ENCODE results near the gene C4orf50.

The C4orf50 gene

DNA sequence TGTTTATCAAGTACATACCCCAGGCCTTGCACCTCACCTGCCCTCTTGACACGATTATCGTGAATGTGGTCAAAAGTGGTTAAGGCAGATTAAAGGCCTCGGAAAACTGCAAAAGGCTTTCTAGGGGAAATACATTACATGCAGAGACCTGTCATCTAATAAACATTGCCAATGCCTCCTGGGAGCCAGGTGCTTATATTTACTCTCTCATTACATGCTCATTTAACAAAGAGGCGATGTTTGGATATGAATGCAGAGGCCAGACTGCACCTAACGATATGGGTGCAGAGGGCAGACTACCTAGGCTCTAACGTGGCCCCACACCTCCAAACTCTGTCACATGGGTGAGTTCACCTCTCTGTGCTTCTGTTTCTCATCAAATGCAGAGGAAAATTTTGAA lies 139.9 kb downstream of the C4orf50 start:
- no peak for DNase-seq (ENCODE audit: low read depth in 1 of 2, low spot score in 1 of 2)
- Histone ChIP-seq H3K27ac (replicated peaks) (no peak overlapping the region), H3K4me3 (replicated peaks; ENCODE audit: insufficient read depth, low read length) (no peak overlapping the region), H3K27me3 (ENCODE audit: insufficient read depth, poor library complexity, severe bottlenecking) (no peaks in the 10 kb centered on the region)
- TF ChIP-seq, protein P1, sequence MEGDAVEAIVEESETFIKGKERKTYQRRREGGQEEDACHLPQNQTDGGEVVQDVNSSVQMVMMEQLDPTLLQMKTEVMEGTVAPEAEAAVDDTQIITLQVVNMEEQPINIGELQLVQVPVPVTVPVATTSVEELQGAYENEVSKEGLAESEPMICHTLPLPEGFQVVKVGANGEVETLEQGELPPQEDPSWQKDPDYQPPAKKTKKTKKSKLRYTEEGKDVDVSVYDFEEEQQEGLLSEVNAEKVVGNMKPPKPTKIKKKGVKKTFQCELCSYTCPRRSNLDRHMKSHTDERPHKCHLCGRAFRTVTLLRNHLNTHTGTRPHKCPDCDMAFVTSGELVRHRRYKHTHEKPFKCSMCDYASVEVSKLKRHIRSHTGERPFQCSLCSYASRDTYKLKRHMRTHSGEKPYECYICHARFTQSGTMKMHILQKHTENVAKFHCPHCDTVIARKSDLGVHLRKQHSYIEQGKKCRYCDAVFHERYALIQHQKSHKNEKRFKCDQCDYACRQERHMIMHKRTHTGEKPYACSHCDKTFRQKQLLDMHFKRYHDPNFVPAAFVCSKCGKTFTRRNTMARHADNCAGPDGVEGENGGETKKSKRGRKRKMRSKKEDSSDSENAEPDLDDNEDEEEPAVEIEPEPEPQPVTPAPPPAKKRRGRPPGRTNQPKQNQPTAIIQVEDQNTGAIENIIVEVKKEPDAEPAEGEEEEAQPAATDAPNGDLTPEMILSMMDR (IDR thresholded peaks at IDR 0.05; ENCODE audit: insufficient read depth, low read length): no peak
- TF ChIP-seq POLR2AphosphoS5 (IDR thresholded peaks at IDR 0.05; ENCODE audit: low read depth) (no peak), GABPA (IDR thresholded peaks at IDR 0.05; ENCODE audit: low read depth) (no peak), REST (IDR thresholded peaks at IDR 0.05; ENCODE audit: insufficient replicate concordance, low read depth) (no peak), SPI1 (IDR thresholded peaks at IDR 0.05; ENCODE audit: borderline replicate concordance, low read depth) (no peak)

GRCh38 chr4:5877392-5877791 lies 140.8 kb downstream of the C4orf50 start:
- no peaks in the 10 kb centered on the region for H3K27me3 ChIP-seq (ENCODE audit: insufficient read depth, poor library complexity, severe bottlenecking)
- no peak for DNase-seq (ENCODE audit: low read depth in 1 of 2, low spot score in 1 of 2)
- no peak overlapping the region for H3K4me3 ChIP-seq (replicated peaks; ENCODE audit: insufficient read depth, low read length)
- no peak overlapping the region for H3K27ac ChIP-seq (replicated peaks)
- TF ChIP-seq SPI1 (IDR thresholded peaks at IDR 0.05; ENCODE audit: borderline replicate concordance, low read depth): no peak
- TF ChIP-seq GABPA (IDR thresholded peaks at IDR 0.05; ENCODE audit: low read depth): no peak
- no peak for TF ChIP-seq POLR2AphosphoS5 (IDR thresholded peaks at IDR 0.05; ENCODE audit: low read depth)
- TF ChIP-seq REST (IDR thresholded peaks at IDR 0.05; ENCODE audit: insufficient replicate concordance, low read depth): no peak
- TF ChIP-seq, protein P1 (IDR thresholded peaks at IDR 0.05; ENCODE audit: insufficient read depth, low read length): no peak

GRCh38 chr4:5874811-5875449 lies 143.3 kb downstream of the C4orf50 start:
- TF ChIP-seq SPI1 (IDR thresholded peaks at IDR 0.05; ENCODE audit: borderline replicate concordance, low read depth) (no peak), POLR2AphosphoS5 (IDR thresholded peaks at IDR 0.05; ENCODE audit: low read depth) (no peak), REST (IDR thresholded peaks at IDR 0.05; ENCODE audit: insufficient replicate concordance, low read depth) (no peak), GABPA (IDR thresholded peaks at IDR 0.05; ENCODE audit: low read depth) (no peak)
- TF ChIP-seq, protein P1 (IDR thresholded peaks at IDR 0.05; ENCODE audit: insufficient read depth, low read length): no peak
- Histone ChIP-seq H3K4me3 (replicated peaks; ENCODE audit: insufficient read depth, low read length) (no peak overlapping the region), H3K27me3 (ENCODE audit: insufficient read depth, poor library complexity, severe bottlenecking) (no peaks in the 10 kb centered on the region), H3K27ac (replicated peaks) (no peak overlapping the region)
- DNase-seq (ENCODE audit: low read depth in 1 of 2, low spot score in 1 of 2): no peak
